K562 (cell line): ENCODE data around the gene ZBED2.

Experiments used
- CBX1 ChIP-seq: sonication (generic); IDR thresholded peaks from 2 replicates; pipeline ENCODE4 v1.6.1; 2016; ENCODE audit warnings: antibody characterized with exemption, low read depth, mild to moderate bottlenecking
- CHD2 ChIP-seq: IDR thresholded peaks from 2 replicates; pipeline ENCODE4 v1.6.1; 2011; ENCODE audit warnings: low read depth, low read length
- EZH2 ChIP-seq: IDR thresholded peaks from 2 replicates; pipeline ENCODE4 v1.6.1; 2012; ENCODE audit warnings: low read depth, mild to moderate bottlenecking, inconsistent platforms, low read length, borderline replicate concordance
- IFI16 ChIP-seq: fragments of 250-450 bp; sonication (Bioruptor Pico); IDR thresholded peaks from 2 replicates; pipeline ENCODE4 v2.1.2; 2022; ENCODE audit warnings: mild to moderate bottlenecking, inconsistent platforms
- NFYB ChIP-seq: IDR thresholded peaks from 2 replicates; pipeline ENCODE4 v1.6.1; 2011; ENCODE audit warnings: mild to moderate bottlenecking, moderate library complexity; ENCODE audit not compliant: insufficient read length; ENCODE audit errors: extremely low read depth
- POLR2A ChIP-seq: fragments of 450-650 bp; conservative IDR thresholded peaks from 2 replicates; pipeline ENCODE4 v1.6.1; 2016
- RBM25 ChIP-seq: fragments of 200-400 bp; formaldehyde crosslinking; IDR thresholded peaks from 2 replicates; pipeline ENCODE4 v1.6.1; 2018; ENCODE audit warnings: low read length, low read depth, moderate library complexity; ENCODE audit not compliant: severe bottlenecking
- SMARCE1 ChIP-seq: fragments of 450-650 bp; IDR thresholded peaks from 2 replicates; pipeline ENCODE4 v1.7.1; 2016; ENCODE audit warnings: mild to moderate bottlenecking
- TARDBP ChIP-seq: fragments of 450-650 bp; IDR thresholded peaks from 2 replicates; pipeline ENCODE4 v1.6.1; 2016
- ZKSCAN8 ChIP-seq: fragments of 200-800 bp; sonication (Bioruptor generic); IDR thresholded peaks from 2 replicates; pipeline ENCODE4 v1.6.1; 2016; ENCODE audit warnings: missing genetic modification characterization, missing compliant biosample characterization
- ZNF57 ChIP-seq: fragments of 450-650 bp; formaldehyde crosslinking; IDR thresholded peaks from 2 replicates; pipeline ENCODE4 v1.4.0; 2020; ENCODE audit warnings: mild to moderate bottlenecking, moderate library complexity
- TF ChIP-seq, protein P1 (sequence below), 3 experiments: IDR thresholded peaks in 2 of 3; conservative IDR thresholded peaks in 1 of 3; 2 replicates each; pipeline ENCODE4 v1.5.1; 2011 to 2012; ENCODE audit warnings: low read length in 3 of 3, mild to moderate bottlenecking in 3 of 3, control low read depth in 2 of 3, improper control_type of control experiment in 1 of 3, inconsistent platforms in 1 of 3, low read depth in 1 of 3, mixed read lengths in 1 of 3, moderate library complexity in 1 of 3; ENCODE audit not compliant: insufficient read depth in 2 of 3
- TF ChIP-seq, protein P2 (sequence below): fragments of 250-450 bp; sonication (Bioruptor Pico); IDR thresholded peaks from 2 replicates; pipeline ENCODE4 v1.5.0; 2022; ENCODE audit warnings: mild to moderate bottlenecking
- TF ChIP-seq, protein P3 (sequence below): fragments of 450-650 bp; IDR thresholded peaks from 2 replicates; pipeline ENCODE4 v1.6.1; 2018; ENCODE audit warnings: mild to moderate bottlenecking, low read depth; ENCODE audit not compliant: partially characterized antibody

DNA sequence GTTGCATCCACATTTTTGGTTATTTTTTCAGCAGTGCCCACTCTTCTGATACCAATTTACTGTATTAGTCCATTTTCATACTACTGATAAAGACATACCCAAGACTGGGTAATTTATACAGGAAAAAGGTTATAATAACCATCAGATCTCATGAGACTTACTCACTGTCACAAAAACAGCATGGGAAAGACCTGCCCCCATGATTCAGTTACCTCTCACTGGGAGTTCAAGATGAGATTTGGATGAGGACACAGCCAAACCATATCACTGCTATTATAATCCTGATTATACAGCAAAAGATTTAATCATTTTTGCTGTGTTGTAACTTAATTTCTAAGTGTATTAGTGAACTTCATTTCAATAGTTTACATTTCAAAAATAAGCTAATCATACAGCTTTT, 6.6 kb downstream of the ZBED2 start:
- TF ChIP-seq, protein P1, sequence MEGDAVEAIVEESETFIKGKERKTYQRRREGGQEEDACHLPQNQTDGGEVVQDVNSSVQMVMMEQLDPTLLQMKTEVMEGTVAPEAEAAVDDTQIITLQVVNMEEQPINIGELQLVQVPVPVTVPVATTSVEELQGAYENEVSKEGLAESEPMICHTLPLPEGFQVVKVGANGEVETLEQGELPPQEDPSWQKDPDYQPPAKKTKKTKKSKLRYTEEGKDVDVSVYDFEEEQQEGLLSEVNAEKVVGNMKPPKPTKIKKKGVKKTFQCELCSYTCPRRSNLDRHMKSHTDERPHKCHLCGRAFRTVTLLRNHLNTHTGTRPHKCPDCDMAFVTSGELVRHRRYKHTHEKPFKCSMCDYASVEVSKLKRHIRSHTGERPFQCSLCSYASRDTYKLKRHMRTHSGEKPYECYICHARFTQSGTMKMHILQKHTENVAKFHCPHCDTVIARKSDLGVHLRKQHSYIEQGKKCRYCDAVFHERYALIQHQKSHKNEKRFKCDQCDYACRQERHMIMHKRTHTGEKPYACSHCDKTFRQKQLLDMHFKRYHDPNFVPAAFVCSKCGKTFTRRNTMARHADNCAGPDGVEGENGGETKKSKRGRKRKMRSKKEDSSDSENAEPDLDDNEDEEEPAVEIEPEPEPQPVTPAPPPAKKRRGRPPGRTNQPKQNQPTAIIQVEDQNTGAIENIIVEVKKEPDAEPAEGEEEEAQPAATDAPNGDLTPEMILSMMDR (IDR thresholded peaks at IDR 0.05 in 2 of 3, conservative IDR thresholded peaks at IDR 0.05 in 1 of 3; ENCODE audit: insufficient read depth in 2 of 3, low read depth in 1 of 3, low read length in 3 of 3): no peak
- TF ChIP-seq IFI16 (no peak), CHD2 (no peak), NFYB (no peak), ZKSCAN8 (no peak), EZH2 (no peak), SMARCE1 (no peak), ZNF57 (no peak), CBX1 (no peak), POLR2A (no peak), TARDBP (no peak), RBM25 (no peak)
- TF ChIP-seq, protein P2, sequence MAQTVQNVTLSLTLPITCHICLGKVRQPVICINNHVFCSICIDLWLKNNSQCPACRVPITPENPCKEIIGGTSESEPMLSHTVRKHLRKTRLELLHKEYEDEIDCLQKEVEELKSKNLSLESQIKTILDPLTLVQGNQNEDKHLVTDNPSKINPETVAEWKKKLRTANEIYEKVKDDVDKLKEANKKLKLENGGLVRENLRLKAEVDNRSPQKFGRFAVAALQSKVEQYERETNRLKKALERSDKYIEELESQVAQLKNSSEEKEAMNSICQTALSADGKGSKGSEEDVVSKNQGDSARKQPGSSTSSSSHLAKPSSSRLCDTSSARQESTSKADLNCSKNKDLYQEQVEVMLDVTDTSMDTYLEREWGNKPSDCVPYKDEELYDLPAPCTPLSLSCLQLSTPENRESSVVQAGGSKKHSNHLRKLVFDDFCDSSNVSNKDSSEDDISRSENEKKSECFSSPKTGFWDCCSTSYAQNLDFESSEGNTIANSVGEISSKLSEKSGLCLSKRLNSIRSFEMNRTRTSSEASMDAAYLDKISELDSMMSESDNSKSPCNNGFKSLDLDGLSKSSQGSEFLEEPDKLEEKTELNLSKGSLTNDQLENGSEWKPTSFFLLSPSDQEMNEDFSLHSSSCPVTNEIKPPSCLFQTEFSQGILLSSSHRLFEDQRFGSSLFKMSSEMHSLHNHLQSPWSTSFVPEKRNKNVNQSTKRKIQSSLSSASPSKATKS (CRISPR knock-in tag): no peak
- TF ChIP-seq, protein P3, sequence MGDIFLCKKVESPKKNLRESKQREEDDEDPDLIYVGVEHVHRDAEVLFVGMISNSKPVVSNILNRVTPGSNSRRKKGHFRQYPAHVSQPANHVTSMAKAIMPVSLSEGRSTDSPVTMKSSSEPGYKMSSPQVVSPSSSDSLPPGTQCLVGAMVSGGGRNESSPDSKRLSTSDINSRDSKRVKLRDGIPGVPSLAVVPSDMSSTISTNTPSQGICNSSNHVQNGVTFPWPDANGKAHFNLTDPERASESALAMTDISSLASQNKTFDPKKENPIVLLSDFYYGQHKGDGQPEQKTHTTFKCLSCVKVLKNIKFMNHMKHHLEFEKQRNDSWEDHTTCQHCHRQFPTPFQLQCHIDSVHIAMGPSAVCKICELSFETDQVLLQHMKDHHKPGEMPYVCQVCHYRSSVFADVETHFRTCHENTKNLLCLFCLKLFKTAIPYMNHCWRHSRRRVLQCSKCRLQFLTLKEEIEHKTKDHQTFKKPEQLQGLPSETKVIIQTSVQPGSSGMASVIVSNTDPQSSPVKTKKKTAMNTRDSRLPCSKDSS: no peak
